ENCODE measurements around the gene ALKBH6. TPM values are rescaled to one million over a fixed set of nuclear protein-coding genes. Genes with fewer than 3 reads are reported as not detected.
A peak's percentile ranks its signal among the peaks of the same experiment; 100 is the strongest.

ALKBH6 gene
- total RNA-seq, 2 donors from 2014 or later, result 36.3 to 38.7 TPM

- Mint-ChIP-seq H3K36me3 (ENCODE audit: low read depth) (peaks cover 4% of the 10 kb centered on the region), H3K27ac (no peak within 1 kb of the TSS), H3K27me3 (ENCODE audit: insufficient read depth) (no peaks in the 10 kb centered on the region), H3K4me3 (peak within 1 kb of the TSS; percentile 70), H3K9me3 (no peaks in the 10 kb centered on the region), H3K4me1 (no peaks in the 10 kb centered on the region)
- Histone ChIP-seq H3K36me3 (ENCODE audit: control insufficient read depth, insufficient read depth, low read length) (no peaks in the 10 kb centered on the region), H3K9me3 (ENCODE audit: control insufficient read depth, low read length) (no peaks in the 10 kb centered on the region), H3K4me1 (ENCODE audit: control insufficient read depth, insufficient read depth, low read length) (no peaks in the 10 kb centered on the region), H3K27me3 (ENCODE audit: control insufficient read depth, insufficient read depth, low read length, poor library complexity, severe bottlenecking) (no peaks in the 10 kb centered on the region), H3K27ac (ENCODE audit: low read depth, low read length) (no peak within 1 kb of the TSS), H3K9ac (ENCODE audit: extremely low read depth, low read length, poor library complexity, severe bottlenecking) (peak within 1 kb of the TSS; percentile 25), H3K4me3 (ENCODE audit: low read length) (peak within 1 kb of the TSS; percentile 80)
- DNase-seq, result peak; percentile 88
- 6 to 9% methylated on average over 16 to 49 of the region's 51 CpGs for WGBS, 2 experiments (ENCODE audit: insufficient coverage in 1 of 2, insufficient read length in 1 of 2)
- TF ChIP-seq, protein P1, sequence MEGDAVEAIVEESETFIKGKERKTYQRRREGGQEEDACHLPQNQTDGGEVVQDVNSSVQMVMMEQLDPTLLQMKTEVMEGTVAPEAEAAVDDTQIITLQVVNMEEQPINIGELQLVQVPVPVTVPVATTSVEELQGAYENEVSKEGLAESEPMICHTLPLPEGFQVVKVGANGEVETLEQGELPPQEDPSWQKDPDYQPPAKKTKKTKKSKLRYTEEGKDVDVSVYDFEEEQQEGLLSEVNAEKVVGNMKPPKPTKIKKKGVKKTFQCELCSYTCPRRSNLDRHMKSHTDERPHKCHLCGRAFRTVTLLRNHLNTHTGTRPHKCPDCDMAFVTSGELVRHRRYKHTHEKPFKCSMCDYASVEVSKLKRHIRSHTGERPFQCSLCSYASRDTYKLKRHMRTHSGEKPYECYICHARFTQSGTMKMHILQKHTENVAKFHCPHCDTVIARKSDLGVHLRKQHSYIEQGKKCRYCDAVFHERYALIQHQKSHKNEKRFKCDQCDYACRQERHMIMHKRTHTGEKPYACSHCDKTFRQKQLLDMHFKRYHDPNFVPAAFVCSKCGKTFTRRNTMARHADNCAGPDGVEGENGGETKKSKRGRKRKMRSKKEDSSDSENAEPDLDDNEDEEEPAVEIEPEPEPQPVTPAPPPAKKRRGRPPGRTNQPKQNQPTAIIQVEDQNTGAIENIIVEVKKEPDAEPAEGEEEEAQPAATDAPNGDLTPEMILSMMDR (conservative IDR thresholded peaks at IDR 0.05), result peak; percentile 31
Observed at GRCh38 chr19:36032251-36033104, 18.5 kb upstream of the ALKBH6 start, which contains the start of gene CLIP3. Gene CLIP3, minus strand, starts transcription at chr19:36032873. Its CDS starts 516 bp downstream, at chr19:36032357.

DNA sequence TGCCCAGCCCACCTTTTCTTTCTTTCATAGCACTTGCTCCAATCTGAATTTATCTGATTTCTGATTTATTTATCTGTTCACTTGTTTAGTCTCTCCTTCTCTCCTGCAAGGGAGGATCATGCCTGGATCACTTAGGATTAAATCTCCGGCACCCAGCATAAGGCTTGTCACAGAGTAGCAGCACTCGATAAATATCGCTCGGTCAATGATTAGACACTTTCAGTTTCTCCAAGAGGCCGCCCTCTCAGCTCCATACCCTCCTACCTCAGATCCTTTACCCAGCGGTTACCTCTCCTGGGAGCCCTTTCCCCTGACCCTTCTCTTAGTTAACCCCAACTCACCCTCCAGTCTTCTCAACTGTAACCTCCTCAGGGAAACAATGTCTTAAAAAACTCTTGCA lies 17.3 kb upstream of the ALKBH6 start:
- Histone ChIP-seq H3K36me3 (ENCODE audit: control insufficient read depth, insufficient read depth, low read length) (no peaks in the 10 kb centered on the region), H3K4me1 (ENCODE audit: control insufficient read depth, insufficient read depth, low read length) (no peaks in the 10 kb centered on the region), H3K9ac (ENCODE audit: extremely low read depth, low read length, poor library complexity, severe bottlenecking) (no peak overlapping the region), H3K27ac (ENCODE audit: low read depth, low read length) (no peak overlapping the region), H3K4me3 (ENCODE audit: low read length) (no peak overlapping the region), H3K9me3 (ENCODE audit: control insufficient read depth, low read length) (no peaks in the 10 kb centered on the region), H3K27me3 (ENCODE audit: control insufficient read depth, insufficient read depth, low read length, poor library complexity, severe bottlenecking) (no peaks in the 10 kb centered on the region)
- peak overlapping the region; percentile 70 for H3K4me3 Mint-ChIP-seq
- peaks cover 8% of the 10 kb centered on the region for H3K36me3 Mint-ChIP-seq (ENCODE audit: low read depth)
- TF ChIP-seq, protein P1 (conservative IDR thresholded peaks at IDR 0.05), result no peak
- WGBS, 2 experiments (ENCODE audit: insufficient coverage in 1 of 2, insufficient read length in 1 of 2), result 86 to 94% methylated on average over 6 of the region's 6 CpGs
- H3K27me3 Mint-ChIP-seq (ENCODE audit: insufficient read depth), result no peaks in the 10 kb centered on the region
- DNase-seq, result no peak
- no peak overlapping the region for H3K27ac Mint-ChIP-seq
- no peaks in the 10 kb centered on the region for H3K9me3 Mint-ChIP-seq
- no peaks in the 10 kb centered on the region for H3K4me1 Mint-ChIP-seq

GRCh38 chr19:36030264-36031148 lies 16.5 kb upstream of the ALKBH6 start:
- no peaks in the 10 kb centered on the region for H3K4me1 ChIP-seq (ENCODE audit: control insufficient read depth, insufficient read depth, low read length)
- Mint-ChIP-seq H3K4me3 (no peak overlapping the region), H3K4me1 (no peaks in the 10 kb centered on the region), H3K36me3 (ENCODE audit: low read depth) (peaks cover 11% of the 10 kb centered on the region), H3K27ac (no peak overlapping the region), H3K27me3 (ENCODE audit: insufficient read depth) (no peaks in the 10 kb centered on the region), H3K9me3 (no peaks in the 10 kb centered on the region)
- H3K9ac ChIP-seq (ENCODE audit: extremely low read depth, low read length, poor library complexity, severe bottlenecking), result no peak overlapping the region
- H3K27me3 ChIP-seq (ENCODE audit: control insufficient read depth, insufficient read depth, low read length, poor library complexity, severe bottlenecking), result no peaks in the 10 kb centered on the region
- no peak overlapping the region for H3K4me3 ChIP-seq (ENCODE audit: low read length)
- 86 to 93% methylated on average over 7 to 8 of the region's 8 CpGs for WGBS, 2 experiments (ENCODE audit: insufficient coverage in 1 of 2, insufficient read length in 1 of 2)
- no peak overlapping the region for H3K27ac ChIP-seq (ENCODE audit: low read depth, low read length)
- no peaks in the 10 kb centered on the region for H3K36me3 ChIP-seq (ENCODE audit: control insufficient read depth, insufficient read depth, low read length)
- DNase-seq, result no peak
- TF ChIP-seq, protein P1 (conservative IDR thresholded peaks at IDR 0.05), result no peak
- no peaks in the 10 kb centered on the region for H3K9me3 ChIP-seq (ENCODE audit: control insufficient read depth, low read length)
